ENCODE measurements around the gene MALT1.

Gene MALT1

GRCh38 chr18:58694720-58695468 is 23.6 kb downstream of the MALT1 start:
- Histone ChIP-seq H3K27me3 (replicated peaks) (no peaks in the 10 kb centered on the region), H3K4me3 (ENCODE audit: low read depth, low read length) (no peak overlapping the region), H3K36me3 (replicated peaks) (no peaks in the 10 kb centered on the region), H3K27ac (no peak overlapping the region)
- in situ Hi-C loops (cut with HindIII; ENCODE audit: low pct_ligation_motif_present, low sequenced_read_pairs) = no loop called here
- TF ChIP-seq, protein P1, sequence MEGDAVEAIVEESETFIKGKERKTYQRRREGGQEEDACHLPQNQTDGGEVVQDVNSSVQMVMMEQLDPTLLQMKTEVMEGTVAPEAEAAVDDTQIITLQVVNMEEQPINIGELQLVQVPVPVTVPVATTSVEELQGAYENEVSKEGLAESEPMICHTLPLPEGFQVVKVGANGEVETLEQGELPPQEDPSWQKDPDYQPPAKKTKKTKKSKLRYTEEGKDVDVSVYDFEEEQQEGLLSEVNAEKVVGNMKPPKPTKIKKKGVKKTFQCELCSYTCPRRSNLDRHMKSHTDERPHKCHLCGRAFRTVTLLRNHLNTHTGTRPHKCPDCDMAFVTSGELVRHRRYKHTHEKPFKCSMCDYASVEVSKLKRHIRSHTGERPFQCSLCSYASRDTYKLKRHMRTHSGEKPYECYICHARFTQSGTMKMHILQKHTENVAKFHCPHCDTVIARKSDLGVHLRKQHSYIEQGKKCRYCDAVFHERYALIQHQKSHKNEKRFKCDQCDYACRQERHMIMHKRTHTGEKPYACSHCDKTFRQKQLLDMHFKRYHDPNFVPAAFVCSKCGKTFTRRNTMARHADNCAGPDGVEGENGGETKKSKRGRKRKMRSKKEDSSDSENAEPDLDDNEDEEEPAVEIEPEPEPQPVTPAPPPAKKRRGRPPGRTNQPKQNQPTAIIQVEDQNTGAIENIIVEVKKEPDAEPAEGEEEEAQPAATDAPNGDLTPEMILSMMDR (IDR thresholded peaks at IDR 0.05; ENCODE audit: low read depth, low read length, missing control alignments) = no peak
- DNase-seq = no peak

DNA sequence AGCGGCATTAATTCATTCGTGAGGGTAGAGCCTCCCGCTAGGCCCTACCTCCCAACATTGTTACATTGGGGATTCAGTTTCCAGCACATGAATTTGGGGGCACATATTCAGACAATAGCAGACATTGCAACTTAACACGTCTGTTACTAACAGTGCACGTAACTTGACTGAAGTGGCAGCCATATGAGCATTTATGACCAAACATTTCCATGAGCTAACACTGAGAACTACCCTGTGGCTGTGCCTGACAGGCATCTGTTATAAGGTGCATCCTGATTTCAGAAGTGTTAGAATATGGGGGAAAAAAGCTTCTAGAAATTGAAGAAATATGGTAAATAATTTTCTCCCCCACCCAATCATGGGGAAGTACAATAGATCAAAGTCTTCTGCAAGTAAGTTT is 24.5 kb downstream of the MALT1 start:
- no peak for DNase-seq
- TF ChIP-seq, protein P1 (IDR thresholded peaks at IDR 0.05; ENCODE audit: low read depth, low read length, missing control alignments) = no peak
- no peaks in the 10 kb centered on the region for H3K27me3 ChIP-seq (replicated peaks)
- H3K4me3 ChIP-seq (ENCODE audit: low read depth, low read length) = no peak overlapping the region
- no peak overlapping the region for H3K27ac ChIP-seq
- in situ Hi-C loops (cut with HindIII; ENCODE audit: low pct_ligation_motif_present, low sequenced_read_pairs) = no loop called here
- no peaks in the 10 kb centered on the region for H3K36me3 ChIP-seq (replicated peaks)

GRCh38 chr18:58697146-58697545 is 25.9 kb downstream of the MALT1 start:
- TF ChIP-seq, protein P1 (IDR thresholded peaks at IDR 0.05; ENCODE audit: low read depth, low read length, missing control alignments) = no peak
- H3K27me3 ChIP-seq (replicated peaks) = no peaks in the 10 kb centered on the region
- DNase-seq = no peak
- no peaks in the 10 kb centered on the region for H3K36me3 ChIP-seq (replicated peaks)
- no peak overlapping the region for H3K4me3 ChIP-seq (ENCODE audit: low read depth, low read length)
- no peak overlapping the region for H3K27ac ChIP-seq
- in situ Hi-C loops (cut with HindIII; ENCODE audit: low pct_ligation_motif_present, low sequenced_read_pairs) = no loop called here

DNA sequence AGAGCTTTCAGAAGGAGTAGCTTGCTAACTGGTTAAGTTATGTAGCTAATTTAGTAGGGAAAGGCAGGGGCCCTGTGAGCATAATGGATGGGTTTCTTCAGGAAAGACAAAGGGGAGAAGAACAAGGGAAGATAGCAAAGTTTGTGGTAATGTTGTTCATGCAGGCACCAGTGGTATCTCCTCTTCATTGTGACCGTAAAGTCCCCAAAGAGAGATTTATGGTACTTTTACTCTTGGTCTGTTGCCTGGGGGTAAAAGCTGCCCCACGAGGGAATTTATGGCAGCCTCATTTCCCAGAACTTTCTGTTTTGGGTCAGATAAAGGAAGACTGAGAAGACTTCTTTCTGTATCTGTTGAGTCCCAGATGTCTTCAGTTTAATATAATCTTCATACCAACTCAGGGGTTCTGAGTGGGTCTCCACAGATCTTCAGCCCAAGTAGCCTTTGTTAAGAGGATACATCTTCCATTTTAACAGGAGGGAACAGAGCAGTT is 27.5 kb downstream of the MALT1 start:
- TF ChIP-seq, protein P1 (IDR thresholded peaks at IDR 0.05; ENCODE audit: low read depth, low read length, missing control alignments) = no peak
- no peaks in the 10 kb centered on the region for H3K36me3 ChIP-seq (replicated peaks)
- no peak for DNase-seq
- H3K27ac ChIP-seq = no peak overlapping the region
- no peak overlapping the region for H3K4me3 ChIP-seq (ENCODE audit: low read depth, low read length)
- in situ Hi-C loops (cut with HindIII; ENCODE audit: low pct_ligation_motif_present, low sequenced_read_pairs) = no loop called here
- no peaks in the 10 kb centered on the region for H3K27me3 ChIP-seq (replicated peaks)

DNA sequence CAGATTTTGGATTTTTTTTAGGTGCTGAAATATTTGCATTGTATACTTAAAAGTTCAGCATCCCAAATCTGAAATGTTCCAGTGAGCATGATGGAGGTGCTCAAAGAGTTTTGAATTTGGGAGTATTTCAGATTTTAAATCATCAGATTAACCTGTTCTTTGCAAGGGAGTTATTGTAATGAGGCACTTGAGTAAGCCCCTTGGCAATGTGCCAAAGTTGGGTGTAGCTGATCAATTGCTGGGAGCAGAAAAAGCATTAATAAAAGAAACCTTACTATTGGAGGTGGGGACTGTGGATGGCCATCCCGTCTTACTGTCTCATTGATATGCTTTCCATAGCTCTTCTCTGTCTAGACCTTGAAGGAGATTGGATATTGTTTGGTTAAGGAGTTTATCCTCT is 28.3 kb downstream of the MALT1 start:
- Histone ChIP-seq H3K36me3 (replicated peaks) (no peaks in the 10 kb centered on the region), H3K27me3 (replicated peaks) (no peaks in the 10 kb centered on the region), H3K4me3 (ENCODE audit: low read depth, low read length) (no peak overlapping the region), H3K27ac (no peak overlapping the region)
- DNase-seq = no peak
- TF ChIP-seq, protein P1 (IDR thresholded peaks at IDR 0.05; ENCODE audit: low read depth, low read length, missing control alignments) = no peak
- in situ Hi-C loops (cut with HindIII; ENCODE audit: low pct_ligation_motif_present, low sequenced_read_pairs) = no loop called here

DNA sequence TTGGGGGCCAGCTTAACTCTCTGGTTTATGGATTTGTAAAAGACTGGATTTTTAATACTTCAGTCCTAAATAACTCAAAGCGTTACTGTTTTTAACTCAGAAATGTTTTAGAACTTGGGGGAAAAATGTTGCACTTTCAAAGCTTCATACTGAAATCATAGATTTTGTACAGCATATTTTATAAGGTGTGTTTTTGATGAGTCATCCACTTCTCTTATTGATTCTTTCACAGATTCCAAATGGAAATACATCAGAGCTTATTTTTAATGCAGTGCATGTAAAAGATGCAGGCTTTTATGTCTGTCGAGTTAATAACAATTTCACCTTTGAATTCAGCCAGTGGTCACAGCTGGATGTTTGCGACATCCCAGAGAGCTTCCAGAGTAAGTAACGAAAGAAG is 28.9 kb downstream of the MALT1 start:
- Histone ChIP-seq H3K4me3 (ENCODE audit: low read depth, low read length) (no peak overlapping the region), H3K27me3 (replicated peaks) (no peaks in the 10 kb centered on the region), H3K27ac (no peak overlapping the region), H3K36me3 (replicated peaks) (no peaks in the 10 kb centered on the region)
- DNase-seq = no peak
- in situ Hi-C loops (cut with HindIII; ENCODE audit: low pct_ligation_motif_present, low sequenced_read_pairs) = no loop called here
- TF ChIP-seq, protein P1 (IDR thresholded peaks at IDR 0.05; ENCODE audit: low read depth, low read length, missing control alignments) = no peak

Measured in brain microvascular endothelial cell (primary cell).